ENCODE results near the gene HMCN2.

Gene HMCN2

DNA sequence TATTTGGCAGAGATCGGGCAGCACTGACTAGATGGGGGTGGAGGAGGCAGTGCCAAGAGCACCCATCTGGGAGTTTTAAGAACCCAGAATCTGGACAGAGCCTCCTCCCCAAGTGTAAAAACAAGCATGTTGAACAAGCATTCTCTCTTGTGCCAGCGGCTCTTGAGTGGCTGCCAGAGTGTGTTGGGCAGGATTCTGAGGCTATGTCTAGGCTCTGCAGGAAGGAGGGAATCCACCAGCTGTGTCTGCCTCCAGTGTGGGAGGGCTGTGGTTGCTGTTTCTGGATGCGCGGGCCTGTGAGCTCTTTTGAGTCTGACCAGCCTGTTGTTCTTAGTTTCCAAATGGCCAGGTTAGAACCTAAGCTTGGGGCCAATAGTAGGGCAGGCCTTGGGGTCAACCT is 39.8 kb downstream of the HMCN2 start:
- no peak for TF ChIP-seq CTCF (IDR thresholded peaks at IDR 0.05; ENCODE audit: control insufficient read depth, insufficient read depth, low read depth, low read length, missing control alignments)
- H3K4me3 ChIP-seq (ENCODE audit: control insufficient read depth, low read depth, low read length): no peak overlapping the region
- DNase-seq (ENCODE audit: low read depth): no peak

DNA sequence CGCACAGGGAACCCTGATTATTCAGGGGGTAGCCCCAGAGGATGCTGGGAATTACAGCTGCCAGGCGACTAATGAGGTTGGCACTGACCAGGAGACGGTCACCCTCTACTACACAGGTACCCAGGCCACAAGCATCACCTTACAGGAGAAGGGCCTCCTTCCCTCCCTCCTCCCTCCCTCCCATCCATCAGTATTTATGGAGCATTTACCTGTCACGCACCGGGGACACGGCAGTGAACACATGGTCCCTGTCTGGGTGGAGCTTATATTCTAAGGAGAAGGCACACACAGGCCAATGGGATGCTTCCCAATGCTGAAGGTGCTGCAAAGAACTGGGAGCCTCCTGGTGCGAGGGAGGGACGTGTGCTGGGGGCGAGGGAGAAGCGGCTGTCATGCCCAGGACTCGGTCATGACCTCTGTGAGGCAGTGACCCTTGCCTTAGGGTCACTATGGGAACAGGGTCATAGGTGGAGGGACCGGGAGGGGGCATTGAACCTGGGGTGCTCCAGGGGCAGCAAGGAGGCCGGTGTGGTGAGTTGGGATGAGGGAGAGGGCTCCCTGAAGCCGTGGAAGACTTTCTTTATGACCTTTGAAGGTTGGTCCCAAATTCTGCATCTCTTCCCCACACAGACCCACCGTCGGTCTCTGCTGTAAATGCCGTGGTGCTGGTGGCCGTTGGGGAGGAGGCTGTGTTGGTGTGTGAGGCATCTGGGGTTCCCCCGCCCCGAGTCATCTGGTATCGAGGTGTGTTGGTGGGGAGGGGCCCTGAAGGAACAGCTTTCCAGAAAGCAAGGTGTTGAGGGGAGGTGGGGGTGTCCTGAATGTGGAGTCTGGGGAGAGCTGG is 41.5 kb downstream of the HMCN2 start:
- DNase-seq (ENCODE audit: low read depth): no peak
- no peak for TF ChIP-seq CTCF (IDR thresholded peaks at IDR 0.05; ENCODE audit: control insufficient read depth, insufficient read depth, low read depth, low read length, missing control alignments)
- no peak overlapping the region for H3K4me3 ChIP-seq (ENCODE audit: control insufficient read depth, low read depth, low read length)

GRCh38 chr9:130307667-130307943 is 42.0 kb downstream of the HMCN2 start:
- no peak for TF ChIP-seq CTCF (IDR thresholded peaks at IDR 0.05; ENCODE audit: control insufficient read depth, insufficient read depth, low read depth, low read length, missing control alignments)
- no peak overlapping the region for H3K4me3 ChIP-seq (ENCODE audit: control insufficient read depth, low read depth, low read length)
- DNase-seq (ENCODE audit: low read depth): no peak

DNA sequence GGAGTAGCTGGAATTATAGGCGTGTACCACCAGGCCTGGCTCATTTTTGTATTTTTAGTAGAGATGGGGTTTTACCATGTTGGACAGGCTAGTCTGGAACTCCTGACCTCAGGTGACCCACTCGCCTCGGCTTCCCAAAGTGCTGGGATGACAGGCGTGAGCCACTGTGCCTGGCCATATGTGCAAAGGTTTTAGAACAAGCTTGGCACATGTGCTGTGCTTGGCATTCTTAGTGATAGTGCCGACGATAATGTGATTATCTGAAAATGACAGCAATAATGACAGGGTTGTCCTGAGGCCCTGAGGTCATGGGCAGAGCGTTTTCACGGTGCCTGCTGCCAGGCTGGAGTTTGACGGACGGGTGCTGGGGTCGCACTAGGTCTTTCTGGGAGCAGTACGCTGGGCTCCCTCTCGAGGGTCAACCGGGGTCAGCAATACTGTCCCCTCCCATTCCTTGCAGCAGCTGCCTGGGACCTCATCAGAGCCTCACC is 42.6 kb downstream of the HMCN2 start:
- no peak for TF ChIP-seq CTCF (IDR thresholded peaks at IDR 0.05; ENCODE audit: control insufficient read depth, insufficient read depth, low read depth, low read length, missing control alignments)
- no peak overlapping the region for H3K4me3 ChIP-seq (ENCODE audit: control insufficient read depth, low read depth, low read length)
- no peak for DNase-seq (ENCODE audit: low read depth)

GRCh38 chr9:130309689-130310455 is 44.3 kb downstream of the HMCN2 start:
- H3K4me3 ChIP-seq (ENCODE audit: control insufficient read depth, low read depth, low read length): no peak overlapping the region
- TF ChIP-seq CTCF (IDR thresholded peaks at IDR 0.05; ENCODE audit: control insufficient read depth, insufficient read depth, low read depth, low read length, missing control alignments): no peak
- no peak for DNase-seq (ENCODE audit: low read depth)

GRCh38 chr9:130310456-130310855 is 44.9 kb downstream of the HMCN2 start:
- TF ChIP-seq CTCF (IDR thresholded peaks at IDR 0.05; ENCODE audit: control insufficient read depth, insufficient read depth, low read depth, low read length, missing control alignments): no peak
- DNase-seq (ENCODE audit: low read depth): no peak
- no peak overlapping the region for H3K4me3 ChIP-seq (ENCODE audit: control insufficient read depth, low read depth, low read length)
